Posterior cingulate gyrus (tissue), 11 donors: ENCODE data around the gene POU1F1.
"Not testable (repeated sequence)": the region's sequence is repeated elsewhere in the genome, so short reads cannot be mapped to it uniquely, and the experiment has no call there.

Experiments
- DNase-seq, 10 donors: peaks; one replicate each; pipeline versions ENCODE4 v3.0.0 to v3.0.0-alpha.2; 2020 to 2021; ENCODE audit warnings: mixed read lengths in 3 of 10
- intact Hi-C: fragments of 100-400 bp; cut with DNase I; formaldehyde crosslinking; loops from one replicate; pipeline ENCODE4 v1.15.1; 2023

The POU1F1 gene

GRCh38 chr3:87276484-87276883, at the start of gene POU1F1:
TSS of gene POU1F1 (minus strand) at chr3:87276584. CDS start at chr3:87276462, 122 bp downstream.
- intact Hi-C loops, result no loop called here
- DNase-seq, result no peak

- intact Hi-C loops, result no loop called here
- peak in 2 of 10 donors; percentile 20 to 74 for DNase-seq
Measured at GRCh38 chr3:87324609-87325008, 48.2 kb upstream of the POU1F1 start.

- DNase-seq, result no peak
- intact Hi-C loops, result no loop called here
Measured at GRCh38 chr3:87320756-87321626, 44.6 kb upstream of the POU1F1 start.

- intact Hi-C loops, result no loop called here
- DNase-seq, result no peak
Measured at GRCh38 chr3:87318617-87319021, 42.2 kb upstream of the POU1F1 start.

- no peak for DNase-seq
- intact Hi-C loops, result no loop called here
Measured at GRCh38 chr3:87317779-87318178, 41.4 kb upstream of the POU1F1 start.

GRCh38 chr3:87313641-87314040, 37.3 kb upstream of the POU1F1 start:
- no peak for DNase-seq
- intact Hi-C loops, result no loop called here

GRCh38 chr3:87311309-87311708, 34.9 kb upstream of the POU1F1 start:
- intact Hi-C loops, result no loop called here
- DNase-seq, result no peak

- intact Hi-C loops, result no loop called here
Measured at GRCh38 chr3:87309601-87310000, 33.2 kb upstream of the POU1F1 start.

GRCh38 chr3:87307805-87308204, 31.4 kb upstream of the POU1F1 start:
- intact Hi-C loops, result no loop called here
- DNase-seq, result no peak

More at GRCh38 chr3:87309601-87310000, 33.2 kb upstream of the POU1F1 start:
- no peak for DNase-seq

- no peak for DNase-seq
- intact Hi-C loops, result no loop called here
Measured at GRCh38 chr3:87305517-87305916, 29.1 kb upstream of the POU1F1 start.

- DNase-seq, intact Hi-C loops: not testable (repeated sequence)
Measured at GRCh38 chr3:87305031-87305430, 28.6 kb upstream of the POU1F1 start.

GRCh38 chr3:87298111-87298718, 21.8 kb upstream of the POU1F1 start:
- intact Hi-C loops, result loop anchor here (2.0 kb wide), 1 partner anchor 705 kb away; no protein-coding TSS in a partner anchor
- DNase-seq, result no peak

- DNase-seq, result no peak
- intact Hi-C loops, result no loop called here
Measured at GRCh38 chr3:87288446-87288845, 12.1 kb upstream of the POU1F1 start.

GRCh38 chr3:87287011-87287410, 10.6 kb upstream of the POU1F1 start:
- no peak for DNase-seq
- intact Hi-C loops, result no loop called here

- DNase-seq, result no peak
- intact Hi-C loops, result no loop called here
Measured at GRCh38 chr3:87272718-87273341, 3.6 kb downstream of the POU1F1 start.

GRCh38 chr3:87270908-87271700, 5.3 kb downstream of the POU1F1 start:
- intact Hi-C loops, result no loop called here
- no peak for DNase-seq

- no peak for DNase-seq
- intact Hi-C loops, result no loop called here
Measured at GRCh38 chr3:87269723-87270122, 6.7 kb downstream of the POU1F1 start.

- no peak for DNase-seq
- intact Hi-C loops, result no loop called here
Measured at GRCh38 chr3:87268646-87269211, 7.7 kb downstream of the POU1F1 start.

- intact Hi-C loops, result no loop called here
- no peak for DNase-seq
Measured at GRCh38 chr3:87267953-87268645, 8.3 kb downstream of the POU1F1 start.

GRCh38 chr3:87261925-87262324, 14.5 kb downstream of the POU1F1 start:
- DNase-seq, result peak in 1 of 10 donors; percentile 45
- intact Hi-C loops, result no loop called here
